ENCODE measurements around the gene GPR108. TPM values are rescaled to one million over a fixed set of nuclear protein-coding genes. Genes with fewer than 3 reads are reported as not detected.

Gene GPR108
- total and polyA plus RNA-seq, 7 donors: 12.5 to 27.8 (median 24.2) TPM

DNA sequence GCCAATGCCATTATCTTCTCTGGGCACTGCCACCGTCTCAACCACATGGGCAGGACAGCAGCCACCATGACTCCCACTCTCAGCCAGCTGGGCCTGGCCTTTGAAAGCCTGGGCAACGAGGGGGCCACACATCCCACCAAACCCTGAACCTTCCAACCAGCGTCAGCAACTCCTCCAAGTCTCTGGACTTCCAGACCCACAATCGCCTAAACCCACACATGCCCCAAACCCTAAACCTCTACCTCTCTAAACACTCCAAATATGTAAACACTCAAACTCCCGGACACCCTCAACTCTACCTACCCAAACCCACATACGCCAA lies 17.9 kb downstream of the GPR108 start:
- no peak overlapping the region for H3K27ac ChIP-seq
- ATAC-seq (no peak), DNase-seq (no peak)
- H3K9me3 ChIP-seq: no peaks in the 10 kb centered on the region
- 57 to 63% (median 61%) methylated on average over 6 of the region's 6 CpGs for WGBS, 3 donors
- H3K36me3 ChIP-seq (ENCODE audit: insufficient read depth in 1 of 2, low read depth in 1 of 2): no peaks in the 10 kb centered on the region
- H3K4me3 ChIP-seq: peak overlapping the region; percentile 48
- no peaks in the 10 kb centered on the region for H3K4me1 ChIP-seq
- H3K27me3 ChIP-seq (ENCODE audit: insufficient read depth in 3 of 3, low read length in 2 of 3): peaks cover 0 to 17% (median 3%) of the 10 kb centered on the region in 3 donors
- intact Hi-C loops (cut with DNase I): no loop called here
- TF ChIP-seq CTCF (IDR thresholded peaks at IDR 0.05): no peak

DNA sequence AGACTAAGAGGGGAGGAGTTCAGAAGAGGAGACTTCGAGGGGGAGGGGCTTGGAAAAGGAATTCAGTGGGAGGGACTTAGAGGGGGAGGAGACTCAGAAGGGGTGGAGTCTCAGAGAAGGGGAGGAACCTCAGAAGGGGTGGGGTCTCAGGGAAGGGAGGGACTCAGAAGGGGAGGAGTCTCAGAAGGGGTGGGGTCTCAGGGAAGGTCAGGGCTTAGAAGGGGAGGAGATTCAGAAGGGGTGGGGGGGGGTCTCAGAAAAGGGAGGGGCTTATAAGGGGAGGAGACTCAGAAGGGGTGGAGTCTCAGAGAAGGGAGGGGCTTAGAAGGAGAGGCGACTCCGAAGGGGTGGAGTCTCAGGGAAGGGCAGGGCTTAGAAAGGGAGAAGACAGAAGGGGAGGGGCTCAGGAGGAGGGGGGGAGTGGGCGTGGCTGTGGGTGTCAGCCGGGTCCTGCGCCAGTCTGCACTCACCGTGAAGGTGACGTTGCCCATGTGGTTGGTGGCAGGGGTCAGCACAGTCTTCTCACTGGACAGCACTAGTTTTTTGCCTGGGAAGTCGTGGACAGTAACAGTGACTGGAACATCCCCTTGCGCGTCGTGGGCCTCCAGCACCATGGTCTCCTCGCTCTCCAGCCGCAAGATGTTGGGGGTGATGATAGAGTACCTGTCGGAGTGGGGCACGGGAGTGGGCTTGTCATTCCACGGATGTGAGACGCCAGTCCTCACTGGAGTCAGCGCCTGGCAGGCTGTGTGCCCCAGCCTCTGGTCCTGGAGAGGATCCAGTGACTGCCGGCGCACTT lies 18.4 kb downstream of the GPR108 start:
- Histone ChIP-seq H3K4me1 (no peaks in the 10 kb centered on the region), H3K27me3 (ENCODE audit: insufficient read depth in 3 of 3, low read length in 2 of 3) (peaks cover 0 to 17% (median 3%) of the 10 kb centered on the region in 3 donors), H3K9me3 (no peaks in the 10 kb centered on the region), H3K36me3 (ENCODE audit: insufficient read depth in 1 of 2, low read depth in 1 of 2) (no peaks in the 10 kb centered on the region), H3K4me3 (peak overlapping the region; percentile 48), H3K27ac (no peak overlapping the region)
- no peak for TF ChIP-seq CTCF (IDR thresholded peaks at IDR 0.05)
- 43 to 55% (median 48%) methylated on average over 21 of the region's 21 CpGs for WGBS, 3 donors
- ATAC-seq: peak in 3 of 4 donors; percentile 35 to 68 (median 63)
- intact Hi-C loops (cut with DNase I): no loop called here
- DNase-seq: peak; percentile 54 to 81

DNA sequence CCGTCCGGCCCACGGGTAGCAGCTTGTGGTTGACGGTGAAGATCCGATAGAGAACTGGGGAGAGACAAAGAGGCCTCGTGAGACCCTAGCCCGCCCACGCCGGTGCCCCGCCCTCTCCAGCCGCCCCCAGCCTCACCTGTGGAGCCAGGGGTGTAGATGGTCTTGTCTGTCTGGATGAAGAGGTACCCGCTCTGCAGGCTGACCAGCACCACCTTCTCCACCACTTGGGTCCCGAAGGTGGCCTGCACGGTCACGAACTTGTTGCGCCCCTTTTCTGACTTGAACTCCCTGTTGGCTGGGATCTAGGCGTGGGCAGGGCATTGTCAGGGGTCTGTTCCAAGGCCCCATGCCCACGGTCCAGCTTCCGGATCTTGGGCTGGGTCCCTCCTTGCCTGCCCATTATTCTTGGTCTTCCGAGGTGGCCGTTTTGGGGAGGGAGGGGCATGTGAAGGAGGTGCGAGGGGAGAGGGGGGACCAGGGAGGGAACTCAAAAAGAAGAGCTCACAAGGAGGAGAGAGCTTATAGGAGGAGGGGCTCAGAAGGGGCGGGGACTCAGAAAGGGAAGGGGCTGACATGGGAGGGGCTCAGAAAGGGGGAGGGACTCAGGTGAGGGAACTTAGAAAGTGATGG lies 19.2 kb downstream of the GPR108 start:
- WGBS, 3 donors: 52 to 64% (median 61%) methylated on average over 21 to 23 of the region's 23 CpGs
- H3K4me3 ChIP-seq: no peak overlapping the region

GRCh38 chr19:6717441-6717971 lies 19.9 kb downstream of the GPR108 start:
- no peak for TF ChIP-seq CTCF (IDR thresholded peaks at IDR 0.05)
- Histone ChIP-seq H3K9me3 (no peaks in the 10 kb centered on the region), H3K27me3 (ENCODE audit: insufficient read depth in 3 of 3, low read length in 2 of 3) (peaks cover 0 to 17% (median 4%) of the 10 kb centered on the region in 3 donors), H3K4me1 (no peaks in the 10 kb centered on the region), H3K36me3 (ENCODE audit: insufficient read depth in 1 of 2, low read depth in 1 of 2) (no peaks in the 10 kb centered on the region), H3K27ac (no peak overlapping the region), H3K4me3 (no peak overlapping the region)
- intact Hi-C loops (cut with DNase I): no loop called here
- ATAC-seq (no peak), DNase-seq (no peak)
- WGBS, 3 donors: 74 to 88% (median 79%) methylated on average over 4 of the region's 4 CpGs

More for the DNA sequence above, 19.2 kb downstream of the GPR108 start:
- DNase-seq (no peak), ATAC-seq (peak in 1 of 4 donors; percentile 3)
- H3K9me3 ChIP-seq: no peaks in the 10 kb centered on the region
- H3K27ac ChIP-seq: no peak overlapping the region
- H3K27me3 ChIP-seq (ENCODE audit: insufficient read depth in 3 of 3, low read length in 2 of 3): peaks cover 0 to 17% (median 3%) of the 10 kb centered on the region in 3 donors
- no peaks in the 10 kb centered on the region for H3K36me3 ChIP-seq (ENCODE audit: insufficient read depth in 1 of 2, low read depth in 1 of 2)
- intact Hi-C loops (cut with DNase I): no loop called here
- no peak for TF ChIP-seq CTCF (IDR thresholded peaks at IDR 0.05)
- no peaks in the 10 kb centered on the region for H3K4me1 ChIP-seq
